GM18519 (cell line): ENCODE results near the gene RPS27A.
A peak's percentile ranks its signal among the peaks of the same experiment; 100 is the strongest.
"Not testable (repeated sequence)": the region's sequence is repeated elsewhere in the genome, so short reads cannot be mapped to it uniquely, and the experiment has no call there.

ENCODE experiments used
- ATAC-seq: cut with Tn5 transposase; IDR thresholded peaks from one replicate; pipeline ENCODE4 v1.9.1; 2021; ENCODE audit warnings: mild to moderate bottlenecking, moderate library complexity; ENCODE audit not compliant: unreplicated experiment, low FRiP score

The RPS27A gene

DNA sequence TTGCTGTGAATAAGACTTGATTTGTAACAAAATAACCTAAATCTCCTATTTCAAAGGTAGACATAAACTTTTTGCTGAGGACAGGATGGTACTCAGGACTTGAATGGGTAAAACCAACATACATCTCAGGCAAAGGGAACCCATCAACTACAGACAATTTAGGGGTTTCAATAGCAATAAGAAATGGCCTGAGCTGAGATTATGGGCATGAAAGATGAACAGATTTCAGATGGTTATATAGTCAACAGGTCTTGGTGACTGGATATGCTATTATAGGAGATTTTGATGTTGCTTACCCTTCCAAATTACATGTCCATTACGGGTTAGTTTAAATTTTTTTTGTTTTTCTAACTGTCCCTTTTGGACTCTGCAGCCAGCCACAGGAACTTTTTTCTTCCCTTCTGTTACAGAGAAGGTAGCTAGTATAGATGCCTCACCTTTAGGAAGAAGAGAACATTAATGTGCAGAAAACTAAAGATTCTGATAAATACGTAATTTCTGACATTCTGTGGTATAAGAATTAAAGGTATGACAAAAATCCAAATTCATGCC is 4.6 kb downstream of the RPS27A start:
- no peak for ATAC-seq

DNA sequence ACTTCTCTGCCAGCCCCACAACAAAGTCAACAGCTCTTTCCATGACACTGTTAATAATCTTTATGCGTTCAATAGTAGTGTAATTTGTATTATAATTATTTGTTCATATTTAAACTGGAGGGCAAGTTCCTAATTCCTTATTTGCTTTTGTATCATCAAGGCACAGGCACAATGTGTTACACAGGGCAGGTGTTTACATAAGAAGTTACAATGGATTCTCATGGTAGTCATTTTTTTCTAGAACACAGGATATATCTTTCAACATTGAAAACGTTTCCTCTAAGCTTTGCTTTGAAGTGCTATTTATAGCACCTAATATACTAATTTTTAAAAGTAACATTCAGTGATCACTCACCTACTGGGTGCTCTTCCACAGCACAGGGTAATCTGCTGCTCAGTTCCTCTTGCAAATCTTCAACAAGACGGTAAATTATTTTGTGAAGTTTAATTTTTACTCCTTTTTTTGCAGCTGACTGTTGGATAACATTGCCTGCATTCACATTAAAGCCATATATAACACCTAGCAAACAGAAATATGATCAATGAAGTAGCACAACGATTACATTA is 7.3 kb downstream of the RPS27A start:
- ATAC-seq: no peak

DNA sequence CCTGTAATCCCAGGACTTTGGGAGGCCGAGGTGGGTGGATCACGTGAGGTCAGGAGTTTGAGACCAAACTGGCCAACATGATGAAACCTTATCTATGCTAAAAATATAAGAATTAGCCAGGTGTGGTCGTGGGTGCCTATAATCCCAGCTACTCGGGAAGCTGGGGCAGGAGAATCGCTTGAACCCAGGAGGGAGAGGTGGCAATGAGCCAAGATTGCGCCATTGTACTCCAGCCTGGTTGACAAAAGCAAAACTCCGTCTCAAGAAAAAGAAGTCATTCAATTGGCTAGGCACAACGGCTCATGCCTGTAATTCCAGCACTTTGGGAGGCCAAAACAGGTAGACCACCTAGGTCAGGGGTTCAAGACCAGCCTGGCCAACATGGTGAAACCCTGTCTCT is 9.1 kb downstream of the RPS27A start:
- not testable (repeated sequence) for ATAC-seq

DNA sequence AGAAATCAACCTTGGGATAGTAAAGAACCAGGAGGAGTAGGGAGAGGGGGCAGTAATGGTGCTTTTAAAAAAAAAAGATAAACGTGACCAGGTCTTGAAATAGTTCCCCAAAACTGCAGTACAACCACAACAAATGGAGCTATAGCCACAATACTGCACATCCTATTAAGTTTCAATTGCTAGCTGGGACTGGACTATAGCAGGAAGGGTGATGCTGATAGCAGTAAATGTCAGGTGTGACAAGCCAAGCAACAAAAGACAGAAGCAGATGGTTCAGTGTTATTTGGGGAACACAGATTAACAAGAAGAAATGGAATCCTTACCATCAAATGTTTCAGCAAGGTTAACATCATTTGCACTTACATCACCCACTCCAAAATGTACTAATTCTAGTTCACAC is 10.1 kb downstream of the RPS27A start:
- ATAC-seq: no peak

DNA sequence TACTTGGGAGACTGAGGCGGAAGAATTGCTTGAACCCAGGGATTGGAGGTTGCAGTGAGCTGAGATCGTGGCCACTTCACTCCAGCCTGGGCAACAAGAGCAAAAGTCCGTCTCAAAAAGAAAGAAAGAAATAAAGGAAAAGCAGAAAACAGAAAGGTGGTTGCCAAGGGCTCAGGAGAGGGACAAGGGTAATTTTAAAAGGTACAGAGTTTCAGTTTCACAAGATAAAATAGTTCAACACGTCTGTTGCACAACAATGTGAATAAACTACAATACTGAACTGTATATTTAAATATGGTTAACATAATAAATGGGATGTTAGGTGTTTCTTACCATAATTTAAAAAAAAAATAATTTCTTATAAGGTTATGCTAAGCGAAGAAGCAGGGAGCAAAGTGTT is 12.9 kb downstream of the RPS27A start:
- no peak for ATAC-seq

DNA sequence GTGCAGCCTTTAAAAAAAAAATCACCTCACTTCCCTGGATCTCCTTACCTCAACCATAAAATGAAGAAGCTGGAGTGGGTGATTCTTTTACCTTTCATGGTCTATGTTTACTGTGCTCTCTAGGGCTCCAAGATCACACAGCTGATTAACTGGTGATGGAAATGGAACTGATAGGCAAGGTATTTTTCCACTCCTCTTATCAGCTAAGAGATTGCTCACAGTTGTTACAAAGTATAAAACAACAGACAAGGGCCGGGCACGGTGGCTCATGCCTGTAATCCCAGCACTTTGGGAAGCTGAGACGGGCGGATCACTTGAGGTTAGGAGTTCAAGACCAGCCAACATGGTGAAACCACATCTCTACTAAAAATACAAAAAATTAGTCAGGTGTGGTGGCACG is 14.5 kb downstream of the RPS27A start:
- ATAC-seq: no peak

DNA sequence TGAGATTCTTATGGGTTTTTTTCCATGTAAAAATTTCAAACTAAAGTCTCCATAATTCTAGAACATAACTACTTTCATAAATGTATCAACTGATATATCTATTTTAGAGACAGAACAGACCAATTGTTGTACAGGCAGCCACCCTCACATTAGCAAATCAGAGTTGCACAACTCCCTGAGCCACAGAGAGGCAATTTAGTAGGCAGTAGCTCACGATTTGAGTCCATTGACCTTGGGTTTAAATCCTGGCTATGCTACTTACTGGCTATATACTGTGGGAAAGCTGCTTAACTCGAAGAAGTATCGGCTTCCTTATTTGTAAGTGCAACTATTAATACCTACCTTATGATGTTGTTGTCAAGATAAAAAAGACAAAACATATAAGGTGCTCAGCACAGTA is 20.3 kb downstream of the RPS27A start:
- ATAC-seq: no peak

DNA sequence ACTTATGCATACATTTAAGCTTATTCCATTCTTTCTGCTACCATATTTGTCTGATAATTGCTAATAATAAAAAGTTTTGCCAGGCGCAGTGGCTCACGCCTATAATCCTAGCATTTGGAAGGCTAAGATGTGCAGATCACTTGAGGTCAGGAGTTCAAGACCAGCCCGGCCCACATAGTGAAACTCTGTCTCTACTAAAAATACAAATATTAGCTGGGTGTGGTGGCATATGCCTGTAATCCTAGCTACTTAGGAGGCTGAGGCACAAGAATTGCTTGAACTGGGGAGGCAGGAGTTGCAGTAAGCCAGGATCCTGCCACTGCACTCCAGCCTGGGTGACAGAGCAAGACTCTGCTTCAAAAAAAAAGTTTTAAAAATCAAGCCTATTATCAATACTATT is 27.1 kb downstream of the RPS27A start:
- not testable (repeated sequence) for ATAC-seq

DNA sequence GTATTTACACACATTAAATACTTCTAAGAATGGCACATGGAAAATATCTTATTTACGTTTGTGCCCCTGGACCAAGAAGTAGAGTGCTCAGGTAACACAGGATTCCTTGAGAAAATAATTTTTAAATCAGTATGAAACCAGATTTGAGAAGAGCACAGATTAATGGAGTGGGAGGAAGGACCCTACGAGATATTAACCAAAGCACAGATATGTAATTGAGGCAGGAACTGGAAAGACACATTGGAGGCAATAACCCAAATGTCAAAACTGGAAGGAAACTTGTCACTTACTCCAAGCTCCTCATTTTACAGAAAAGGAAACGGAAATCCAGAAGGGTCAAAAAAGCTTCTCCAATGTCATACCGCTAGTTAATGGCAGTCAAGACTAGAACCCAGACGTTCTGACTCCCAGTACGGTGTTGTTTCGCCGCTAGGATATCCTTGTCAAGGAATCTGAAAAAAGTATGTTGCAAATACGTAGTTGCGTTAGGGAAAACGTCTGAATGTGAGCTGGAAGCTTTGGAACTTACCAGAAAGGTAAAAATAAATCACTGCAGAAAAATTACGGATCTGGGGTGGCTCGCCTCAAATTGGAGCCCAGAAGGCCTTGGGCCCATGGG is 35.9 kb downstream of the RPS27A start:
- no peak for ATAC-seq

DNA sequence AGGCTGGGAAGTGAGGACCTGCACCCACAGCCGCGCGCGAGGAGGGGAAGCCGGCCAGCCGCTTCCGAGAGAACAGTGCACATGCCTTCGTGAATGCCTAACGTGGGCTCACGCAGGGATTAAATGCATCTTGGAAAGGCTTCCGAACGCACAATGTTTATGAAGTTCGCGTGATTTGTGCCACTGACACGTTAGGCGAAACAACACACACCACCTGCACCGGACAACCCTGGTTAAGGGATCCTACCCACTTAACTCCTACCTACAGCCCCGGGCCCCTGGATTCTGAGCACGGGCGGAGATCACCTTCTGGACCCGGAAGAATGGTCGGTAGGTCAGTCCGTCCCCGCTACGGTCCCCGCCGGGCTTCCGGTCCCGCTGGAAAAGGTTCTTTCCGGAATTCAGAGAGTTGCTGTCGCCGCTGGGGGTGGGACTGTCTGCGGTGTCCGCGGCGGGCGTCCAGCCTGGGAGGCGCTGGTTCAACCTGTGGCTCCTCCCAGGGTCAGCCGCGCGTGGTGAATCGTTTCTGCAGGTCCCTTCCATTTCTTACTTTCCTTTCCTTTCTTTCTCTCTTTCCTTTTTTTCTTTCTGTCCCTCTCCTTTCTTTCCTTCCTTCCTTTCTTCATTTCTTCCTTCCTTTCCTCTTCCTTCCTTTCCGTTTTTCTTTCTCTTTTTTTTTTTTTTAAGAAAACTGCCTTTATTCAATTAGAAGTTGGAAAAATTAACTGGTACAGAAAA is 36.6 kb downstream of the RPS27A start, which contains the start of gene MTIF2:
Gene MTIF2 (minus strand): TSS at position 325 of the 738 bp plus-strand sequence. CDS start 5,373 bp downstream, outside the sequence.
- ATAC-seq: peak; percentile 85

DNA sequence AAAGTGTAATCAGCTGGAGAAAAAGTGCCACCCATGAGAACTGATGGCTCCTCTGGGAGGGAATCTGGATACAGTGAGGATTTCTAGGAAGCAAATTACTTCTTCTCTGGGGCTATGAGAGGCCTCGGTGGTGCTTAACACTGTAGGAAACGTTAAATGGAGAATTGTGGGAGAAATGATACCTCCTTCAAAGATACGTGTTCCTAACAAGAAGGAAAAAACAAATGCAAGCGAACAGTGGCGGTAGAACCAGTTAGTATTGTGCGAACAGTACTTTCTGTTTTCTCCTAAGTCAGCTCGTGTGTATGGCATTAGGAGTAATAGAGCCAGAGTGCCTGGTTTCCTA is 37.1 kb downstream of the RPS27A start:
- no peak for ATAC-seq

DNA sequence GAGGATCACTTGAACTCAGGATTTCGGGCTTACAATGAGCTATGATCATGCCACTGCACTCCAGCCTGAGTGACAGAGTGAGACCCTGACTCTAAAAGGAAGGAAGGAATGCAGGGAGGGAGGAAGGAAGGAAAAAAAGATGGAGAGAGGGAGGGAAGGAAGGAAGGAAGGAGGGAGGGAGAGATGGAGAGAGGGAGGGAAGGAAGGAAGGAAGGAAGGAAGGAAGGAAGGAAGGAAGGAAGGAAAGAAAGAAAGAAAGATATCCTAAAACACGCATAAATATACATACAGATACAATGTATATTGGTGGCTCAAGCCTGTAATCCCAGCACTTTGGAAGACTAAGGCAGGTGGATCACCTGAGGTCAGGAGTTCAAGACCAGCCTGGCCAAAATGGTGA is 41.9 kb downstream of the RPS27A start:
- ATAC-seq: not testable (repeated sequence)

DNA sequence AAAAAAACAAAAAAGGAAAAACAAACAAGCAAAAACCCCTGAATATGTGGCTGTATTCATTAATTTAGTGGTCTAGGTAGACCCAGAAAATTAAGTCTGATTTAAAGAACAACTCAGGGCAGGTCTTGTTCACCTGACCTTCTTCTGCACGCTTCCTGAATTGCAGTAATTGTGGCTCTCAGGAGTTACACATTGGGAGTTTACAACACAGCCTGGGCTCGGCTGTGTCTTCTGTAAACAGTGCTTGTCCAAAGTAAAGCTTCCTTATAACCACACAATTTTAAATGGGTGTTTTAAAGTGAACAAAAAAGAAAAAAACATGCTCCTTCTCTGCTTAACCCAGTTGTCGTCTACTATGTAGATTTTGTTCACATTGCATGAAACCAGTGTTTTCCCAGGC is 44.8 kb downstream of the RPS27A start:
- ATAC-seq: no peak

DNA sequence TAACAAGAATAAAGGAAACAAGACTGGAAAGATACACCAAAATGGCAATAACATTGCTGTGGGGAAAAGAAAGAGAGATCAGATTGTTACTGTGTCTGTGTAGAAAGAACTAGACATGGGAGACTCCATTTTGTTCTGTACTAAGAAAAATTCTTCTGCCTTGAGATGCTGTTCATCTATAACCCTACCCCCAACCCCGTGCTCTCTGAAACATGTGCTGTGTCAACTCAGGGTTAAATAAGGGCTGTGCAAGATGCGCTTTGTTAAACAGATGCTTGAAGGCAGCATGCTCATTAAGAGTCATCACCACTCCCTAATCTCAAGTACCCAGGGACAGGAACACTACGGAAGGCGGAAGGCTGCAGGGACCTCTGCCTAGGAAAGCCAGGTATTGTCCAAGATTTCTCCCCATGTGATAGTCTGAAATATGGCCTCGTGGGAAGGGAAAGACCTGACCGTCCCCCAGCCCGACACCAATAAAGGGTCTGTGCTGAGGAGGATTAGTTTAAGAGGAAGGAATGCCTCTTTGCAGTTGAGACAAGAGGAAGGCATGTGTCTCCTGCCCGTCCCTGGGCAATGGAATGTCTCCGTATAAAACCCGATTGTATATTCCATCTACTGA is 46.8 kb downstream of the RPS27A start:
- ATAC-seq: not testable (repeated sequence)

DNA sequence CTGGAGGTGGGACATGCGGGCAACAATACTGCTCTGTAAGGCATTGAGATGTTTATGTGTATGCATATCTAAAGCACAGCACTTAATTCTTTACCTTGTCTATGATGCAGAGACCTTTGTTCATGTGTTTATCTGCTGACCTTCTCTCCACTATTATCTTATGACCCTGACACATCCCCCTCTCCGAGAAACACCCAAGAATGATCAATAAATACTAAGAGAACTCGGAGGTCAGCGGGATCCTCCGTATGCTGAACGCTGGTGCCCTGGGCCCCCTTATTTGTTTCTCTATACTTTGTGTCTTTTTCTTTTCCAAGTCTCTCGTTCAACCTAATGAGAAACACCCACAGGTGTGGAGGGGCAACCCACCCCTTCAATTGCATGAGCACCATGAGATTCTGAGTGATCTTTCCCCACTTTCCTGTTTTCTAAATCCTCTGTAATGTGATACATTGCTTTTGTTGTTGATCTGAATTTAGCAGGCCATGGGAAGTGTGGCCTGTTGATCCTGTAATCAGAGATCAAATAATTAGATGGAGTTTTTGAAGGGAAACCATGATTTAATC is 47.5 kb downstream of the RPS27A start:
- ATAC-seq: not testable (repeated sequence)

DNA sequence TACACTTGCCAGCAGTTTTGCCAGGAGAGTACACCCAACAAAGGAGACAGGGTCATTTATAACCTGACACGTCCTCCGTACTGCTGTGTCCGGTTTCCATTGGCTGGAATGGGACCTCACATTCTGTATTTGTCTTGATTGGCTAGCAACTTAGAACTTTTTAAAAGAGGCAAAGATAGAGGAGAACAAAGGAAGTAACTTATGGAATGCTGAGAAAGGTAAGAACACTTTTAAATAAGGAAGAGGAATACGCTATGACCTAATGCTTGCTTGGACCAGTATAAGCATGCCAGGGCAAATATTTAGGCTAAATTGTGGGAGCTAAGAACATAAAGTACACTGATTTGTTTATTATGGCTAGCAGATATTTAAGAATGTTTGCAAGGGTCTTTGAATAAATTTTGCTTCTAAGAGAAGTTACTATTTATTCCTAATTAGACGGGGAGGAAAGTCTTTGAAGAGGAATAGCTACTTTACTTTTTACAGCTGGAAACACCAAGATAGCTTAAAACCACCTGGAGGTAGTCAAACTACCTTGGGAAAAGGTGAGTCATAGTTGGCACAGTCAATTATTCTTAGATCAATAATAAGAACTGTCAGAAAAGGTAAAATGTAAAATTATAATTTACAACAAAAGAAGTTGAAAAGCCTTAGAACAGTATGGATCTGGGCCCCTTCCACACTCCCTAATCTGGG is 48.5 kb downstream of the RPS27A start:
- ATAC-seq: not testable (repeated sequence)

DNA sequence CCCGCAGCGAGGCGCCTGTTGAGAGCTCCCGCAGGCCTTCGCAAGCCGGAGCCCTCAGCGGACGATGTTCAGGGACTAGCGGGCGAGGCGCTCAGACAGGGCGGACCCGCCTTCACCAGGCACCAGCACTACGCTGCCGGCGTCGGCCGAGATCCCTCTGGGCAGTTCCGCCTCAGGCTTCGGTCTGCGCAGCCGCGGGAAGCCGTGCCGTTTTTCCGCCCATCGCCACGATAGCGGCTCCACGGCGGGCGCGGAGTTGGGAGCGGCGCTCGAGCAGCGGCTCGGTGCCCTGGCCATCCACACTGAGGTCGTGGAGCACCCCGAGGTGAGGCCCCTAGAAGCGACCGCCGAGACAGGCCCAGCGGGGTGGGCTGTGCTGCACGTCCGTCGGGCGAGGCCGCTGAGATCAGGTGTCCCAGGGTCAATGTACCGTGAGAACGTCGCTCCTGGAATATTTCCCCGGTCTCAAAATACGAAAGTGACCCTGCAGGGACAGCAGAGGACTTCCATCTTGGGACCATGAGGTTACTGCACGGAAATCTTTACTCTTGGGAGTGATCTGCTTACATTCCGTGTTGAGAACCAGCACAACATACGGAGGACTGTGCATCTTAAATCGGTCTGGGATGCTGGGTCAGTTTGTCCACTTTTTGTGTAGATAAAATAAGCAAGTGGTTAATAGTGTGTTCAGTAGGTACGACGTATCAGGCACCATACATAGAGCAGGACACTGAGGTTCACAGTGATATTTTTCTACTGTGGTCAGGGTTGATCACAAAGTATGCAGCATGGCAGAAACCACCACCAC is 49.8 kb downstream of the RPS27A start:
- ATAC-seq: peak; percentile 96

DNA sequence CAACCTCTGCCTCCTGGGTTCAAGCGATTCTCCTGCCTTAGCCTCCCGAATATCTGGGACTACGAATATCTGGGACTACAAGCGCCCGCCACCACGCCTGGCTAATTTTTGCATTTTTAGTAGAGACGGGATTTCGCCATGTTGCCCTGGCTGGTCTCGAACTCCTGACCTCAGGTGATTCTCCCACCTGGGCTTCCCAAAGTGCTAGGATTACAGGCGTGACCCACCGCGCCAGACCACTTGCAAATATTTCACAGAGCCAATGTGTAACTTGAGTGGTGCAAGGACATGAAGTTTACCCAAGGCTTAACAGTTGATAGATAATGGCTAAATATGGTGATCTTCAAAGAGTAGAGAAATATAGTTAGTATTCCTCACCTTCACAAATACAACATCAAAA is 50.6 kb downstream of the RPS27A start:
- no peak for ATAC-seq
